Endodermal cell (in vitro differentiated cells): ENCODE results near the gene FRRS1. TPM values are rescaled to one million over a fixed set of nuclear protein-coding genes. Genes with fewer than 3 reads are reported as not detected.

Source experiments
- DNase-seq: peaks from one replicate; pipeline ENCODE4 v3.0.0-alpha.2; 2017
- H3K27ac ChIP-seq: 2 replicates; pipeline ENCODE4 v1.5.1; 2013; ENCODE audit warnings: mild to moderate bottlenecking, low read depth, low read length, moderate library complexity
- H3K27me3 ChIP-seq: 2 replicates; pipeline ENCODE4 v1.6.1; 2013; ENCODE audit warnings: mild to moderate bottlenecking, low read length, moderate library complexity; ENCODE audit not compliant: insufficient read depth, control insufficient read depth, poor library complexity, severe bottlenecking
- H3K36me3 ChIP-seq: 2 replicates; pipeline ENCODE4 v1.7.0; 2013; ENCODE audit warnings: mild to moderate bottlenecking, low read length, moderate library complexity; ENCODE audit not compliant: control insufficient read depth, insufficient read depth
- H3K4me1 ChIP-seq: one replicate; pipeline ENCODE4 v1.7.0; 2013; ENCODE audit warnings: low read length; ENCODE audit not compliant: control insufficient read depth, insufficient read depth
- H3K4me3 ChIP-seq: 2 replicates; pipeline ENCODE4 v1.5.1; 2013; ENCODE audit warnings: mild to moderate bottlenecking, low read length, moderate library complexity
- H3K9ac ChIP-seq: 2 replicates; pipeline ENCODE4 v1.6.1; 2013; ENCODE audit warnings: mild to moderate bottlenecking, low read length, moderate library complexity; ENCODE audit not compliant: poor library complexity, severe bottlenecking; ENCODE audit errors: extremely low read depth
- H3K9me3 ChIP-seq: 2 replicates; pipeline ENCODE4 v1.6.1; 2013; ENCODE audit warnings: mild to moderate bottlenecking, low read length, moderate library complexity; ENCODE audit not compliant: control insufficient read depth
- H3K27ac Mint-ChIP-seq: 2 replicates; pipeline ENCODE4 v1.8.0; 2020; ENCODE audit warnings: mixed read lengths
- H3K27me3 Mint-ChIP-seq: 2 replicates; pipeline ENCODE4 v1.8.0; 2021; ENCODE audit warnings: mild to moderate bottlenecking, mixed read lengths; ENCODE audit not compliant: insufficient read depth
- H3K36me3 Mint-ChIP-seq: 2 replicates; pipeline ENCODE4 v1.8.0; 2020; ENCODE audit warnings: low read depth, mixed read lengths
- H3K4me1 Mint-ChIP-seq: 2 replicates; pipeline ENCODE4 v1.8.0; 2020; ENCODE audit warnings: mixed read lengths
- H3K4me3 Mint-ChIP-seq: 2 replicates; pipeline ENCODE4 v1.8.0; 2020; ENCODE audit warnings: mild to moderate bottlenecking, moderate library complexity, mixed read lengths
- H3K9me3 Mint-ChIP-seq: 2 replicates; pipeline ENCODE4 v1.8.0; 2020; ENCODE audit warnings: mild to moderate bottlenecking, mixed read lengths
- CTCF ChIP-seq: fragments of 200-600 bp; sonication (generic); conservative IDR thresholded peaks from 2 replicates; pipeline ENCODE4 v1.5.0; 2021; ENCODE audit warnings: antibody characterized with exemption, mild to moderate bottlenecking
- WGBS, 2 experiments: methylation state at CpG; one replicate each; pipeline versions ENCODE4 v1.1.5 to v1.1.7; 2013; ENCODE audit warnings: missing lambda C conversion rate in 2 of 2, mixed read lengths in 1 of 2; ENCODE audit not compliant: insufficient coverage in 1 of 2, insufficient read length in 1 of 2; 5-methylcytosine and 5-hydroxymethylcytosine counted together
- total RNA-seq, 2 donors: library from RNA; stranded (reverse); fragmentation: NEBNext Ultra II Directional in 1 of 2; extraction: Animal tissue kit (Norgen Biotek cat#: 25700) in 1 of 2; gene quantifications; 2 replicates in 1 of 2; 3 replicates in 1 of 2; pipeline ENCODE4 v1.2.1, GENCODE V29; 2021

FRRS1 gene
- total RNA-seq, 2 donors from 2014 or later = 9.9 to 24.4 TPM

GRCh38 chr1:99782920-99783319 lies 16.5 kb upstream of the FRRS1 start:
- no peak overlapping the region for H3K4me3 ChIP-seq
- DNase-seq = no peak
- peaks cover 7% of the 10 kb centered on the region for H3K9me3 ChIP-seq
- no peak for TF ChIP-seq CTCF
- Mint-ChIP-seq H3K36me3 (no peaks in the 10 kb centered on the region), H3K9me3 (peaks cover 2% of the 10 kb centered on the region), H3K27ac (no peak overlapping the region), H3K27me3 (no peaks in the 10 kb centered on the region), H3K4me3 (no peak overlapping the region), H3K4me1 (peaks cover 15% of the 10 kb centered on the region)
- 81 to 86% methylated on average over 1 to 3 of the region's 3 CpGs for WGBS, 2 experiments
- peaks cover 11% of the 10 kb centered on the region for H3K4me1 ChIP-seq
- H3K36me3 ChIP-seq = no peaks in the 10 kb centered on the region
- H3K9ac ChIP-seq = no peak overlapping the region
- no peak overlapping the region for H3K27ac ChIP-seq
- no peaks in the 10 kb centered on the region for H3K27me3 ChIP-seq

DNA sequence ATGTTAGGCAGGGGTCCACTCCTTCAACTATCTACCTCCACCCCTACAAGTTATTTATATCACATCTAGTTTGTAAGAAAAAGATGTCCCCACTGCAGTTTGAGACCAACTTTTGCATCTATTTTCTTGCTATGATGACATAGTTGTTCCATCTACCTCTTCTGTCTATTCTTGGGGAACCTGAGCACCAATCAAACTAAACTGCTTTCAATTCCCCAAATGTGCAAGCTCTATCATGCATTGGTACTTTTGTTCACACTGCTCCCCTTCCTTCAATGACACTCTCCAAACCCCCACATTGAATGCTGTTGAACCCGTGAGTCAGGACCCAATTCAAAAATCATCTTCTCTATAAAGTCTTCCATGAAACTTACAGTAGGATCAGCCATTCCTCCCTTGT lies 16.0 kb upstream of the FRRS1 start:
- H3K9me3 Mint-ChIP-seq = no peaks in the 10 kb centered on the region
- peaks cover 11% of the 10 kb centered on the region for H3K4me1 ChIP-seq
- no peaks in the 10 kb centered on the region for H3K27me3 ChIP-seq
- no peak overlapping the region for H3K4me3 Mint-ChIP-seq
- H3K27ac Mint-ChIP-seq = no peak overlapping the region
- H3K4me1 Mint-ChIP-seq = peaks cover 15% of the 10 kb centered on the region
- 91 to 92% methylated on average over 1 of the region's 1 CpG for WGBS, 2 experiments
- H3K27ac ChIP-seq = no peak overlapping the region
- no peak for DNase-seq
- TF ChIP-seq CTCF = no peak
- H3K27me3 Mint-ChIP-seq = no peaks in the 10 kb centered on the region
- no peaks in the 10 kb centered on the region for H3K36me3 ChIP-seq
- H3K9ac ChIP-seq = no peak overlapping the region
- H3K36me3 Mint-ChIP-seq = no peaks in the 10 kb centered on the region
- no peak overlapping the region for H3K4me3 ChIP-seq
- H3K9me3 ChIP-seq = peaks cover 1% of the 10 kb centered on the region

- Histone ChIP-seq H3K9me3 (no peaks in the 10 kb centered on the region), H3K9ac (no peak overlapping the region), H3K27me3 (no peaks in the 10 kb centered on the region), H3K36me3 (no peaks in the 10 kb centered on the region), H3K27ac (no peak overlapping the region), H3K4me3 (no peak overlapping the region), H3K4me1 (peaks cover 8% of the 10 kb centered on the region)
- TF ChIP-seq CTCF = no peak
- WGBS, 2 experiments = 90 to 92% methylated on average over 3 of the region's 3 CpGs
- H3K4me1 Mint-ChIP-seq = peaks cover 15% of the 10 kb centered on the region
- no peaks in the 10 kb centered on the region for H3K9me3 Mint-ChIP-seq
- DNase-seq = no peak
- H3K27me3 Mint-ChIP-seq = no peaks in the 10 kb centered on the region
- H3K4me3 Mint-ChIP-seq = no peak overlapping the region
- H3K36me3 Mint-ChIP-seq = no peaks in the 10 kb centered on the region
- no peak overlapping the region for H3K27ac Mint-ChIP-seq
Observed at GRCh38 chr1:99781798-99782197, 15.4 kb upstream of the FRRS1 start.
